Choroid plexus epithelial cell (primary cell): ENCODE results near the gene PKP1.
A peak's percentile ranks its signal among the peaks of the same experiment; 100 is the strongest.

Experiments used
- DNase-seq: peaks from one replicate; pipeline ENCODE4 v3.0.0-alpha.2; 2010; ENCODE audit warnings: low read depth
- H3K4me3 ChIP-seq: 2 replicates; pipeline ENCODE4 v1.5.1; 2011; ENCODE audit warnings: low read depth, mild to moderate bottlenecking, control low read depth, low read length, moderate library complexity
- TF ChIP-seq, protein P1 (sequence below): conservative IDR thresholded peaks from 2 replicates; pipeline ENCODE4 v1.5.1; 2011; ENCODE audit warnings: low read depth, mild to moderate bottlenecking, control low read depth, inconsistent platforms, low read length, moderate library complexity

PKP1 gene

DNA sequence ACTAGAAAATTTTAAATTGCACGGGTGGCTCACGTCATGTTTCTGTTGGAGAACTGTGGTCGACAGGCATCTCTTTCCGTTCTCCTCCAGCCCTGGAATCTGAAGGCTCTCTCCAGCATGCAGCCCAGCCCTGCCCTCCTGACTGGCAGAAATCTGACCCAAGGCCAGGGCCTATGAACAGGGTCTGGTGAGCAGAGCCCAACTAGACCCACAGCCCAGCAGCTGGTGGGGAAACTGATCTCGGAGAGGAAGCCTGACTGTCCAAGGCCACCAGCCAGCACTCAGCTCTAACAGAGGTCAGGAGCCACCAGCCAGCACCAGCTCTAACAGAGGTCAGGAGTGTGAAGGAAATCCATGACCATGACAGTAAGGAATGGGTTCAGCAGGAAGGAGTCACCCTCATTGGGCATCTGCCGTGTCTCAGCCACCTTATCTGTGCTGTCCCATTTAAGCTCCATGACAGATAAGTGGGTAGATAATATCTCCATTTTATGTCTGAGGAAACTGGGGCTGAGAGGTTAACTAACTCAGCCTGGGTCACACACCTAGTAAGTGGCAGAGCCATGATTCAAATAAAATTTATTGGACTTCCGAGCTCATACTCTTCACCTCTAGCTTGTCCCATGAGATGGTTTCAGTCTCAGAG, 20.2 kb upstream of the PKP1 start:
- TF ChIP-seq, protein P1, sequence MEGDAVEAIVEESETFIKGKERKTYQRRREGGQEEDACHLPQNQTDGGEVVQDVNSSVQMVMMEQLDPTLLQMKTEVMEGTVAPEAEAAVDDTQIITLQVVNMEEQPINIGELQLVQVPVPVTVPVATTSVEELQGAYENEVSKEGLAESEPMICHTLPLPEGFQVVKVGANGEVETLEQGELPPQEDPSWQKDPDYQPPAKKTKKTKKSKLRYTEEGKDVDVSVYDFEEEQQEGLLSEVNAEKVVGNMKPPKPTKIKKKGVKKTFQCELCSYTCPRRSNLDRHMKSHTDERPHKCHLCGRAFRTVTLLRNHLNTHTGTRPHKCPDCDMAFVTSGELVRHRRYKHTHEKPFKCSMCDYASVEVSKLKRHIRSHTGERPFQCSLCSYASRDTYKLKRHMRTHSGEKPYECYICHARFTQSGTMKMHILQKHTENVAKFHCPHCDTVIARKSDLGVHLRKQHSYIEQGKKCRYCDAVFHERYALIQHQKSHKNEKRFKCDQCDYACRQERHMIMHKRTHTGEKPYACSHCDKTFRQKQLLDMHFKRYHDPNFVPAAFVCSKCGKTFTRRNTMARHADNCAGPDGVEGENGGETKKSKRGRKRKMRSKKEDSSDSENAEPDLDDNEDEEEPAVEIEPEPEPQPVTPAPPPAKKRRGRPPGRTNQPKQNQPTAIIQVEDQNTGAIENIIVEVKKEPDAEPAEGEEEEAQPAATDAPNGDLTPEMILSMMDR = no peak
- DNase-seq = no peak
- H3K4me3 ChIP-seq = no peak overlapping the region

DNA sequence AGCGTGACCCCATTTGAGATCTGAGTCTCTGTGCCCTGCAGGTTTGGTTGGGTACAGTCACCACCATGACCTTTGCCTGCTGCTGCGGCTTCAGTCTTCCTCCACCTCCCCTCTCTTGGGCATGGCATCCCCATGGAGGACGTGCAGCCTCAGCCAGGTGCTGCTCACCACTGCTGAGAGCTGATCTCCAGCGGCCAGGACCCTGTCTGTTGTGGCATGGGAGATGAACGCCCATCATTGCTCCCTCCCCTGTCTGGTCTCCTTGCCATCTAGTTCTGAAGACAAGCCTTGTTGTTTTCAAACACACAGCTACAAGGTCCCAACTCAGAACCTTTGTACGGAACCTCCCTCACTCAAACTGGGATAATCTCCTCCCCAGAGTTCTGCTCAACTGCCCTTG, 19.2 kb upstream of the PKP1 start:
- no peak overlapping the region for H3K4me3 ChIP-seq
- TF ChIP-seq, protein P1 = no peak
- DNase-seq = no peak

DNA sequence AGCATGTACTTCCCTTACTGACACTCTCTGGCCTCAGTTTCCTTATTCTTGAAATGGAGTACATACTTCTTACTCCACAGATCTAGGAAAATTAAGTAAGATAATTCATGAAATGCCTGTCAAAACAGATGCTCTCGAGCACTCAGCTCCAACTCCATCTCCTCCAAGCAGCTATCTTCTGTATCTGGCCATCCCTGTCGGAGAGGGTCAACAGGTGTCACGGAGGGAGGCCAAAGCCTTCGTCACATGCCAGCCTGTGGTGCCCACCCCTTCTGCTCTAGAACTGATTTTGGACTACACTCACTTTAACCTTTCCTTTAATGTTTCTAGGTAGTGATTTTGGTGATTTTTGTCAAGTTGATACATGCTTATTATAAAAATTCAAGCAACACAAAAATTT, 18.8 kb upstream of the PKP1 start:
- DNase-seq = no peak
- TF ChIP-seq, protein P1 = no peak
- no peak overlapping the region for H3K4me3 ChIP-seq

DNA sequence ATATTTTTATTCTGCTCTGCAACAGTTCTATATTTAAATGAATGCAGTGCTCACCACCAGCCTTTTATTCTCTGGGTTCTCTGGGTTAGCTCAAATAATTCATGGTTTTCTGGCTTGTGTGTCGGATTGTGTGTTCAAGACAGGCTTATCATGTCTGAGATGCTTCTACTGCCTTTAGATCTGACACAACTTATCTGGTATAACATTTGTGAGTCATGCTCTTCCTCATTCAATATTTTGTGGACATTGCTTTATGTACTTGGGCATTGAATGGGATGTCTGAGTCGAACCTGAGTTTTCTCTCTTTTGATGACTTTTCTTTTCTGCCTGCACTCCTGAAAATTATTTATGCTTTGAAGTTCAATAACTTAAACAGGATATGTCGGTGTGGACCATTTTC, 17.6 kb upstream of the PKP1 start:
- H3K4me3 ChIP-seq = no peak overlapping the region
- TF ChIP-seq, protein P1 = no peak
- peak; percentile 8 for DNase-seq

DNA sequence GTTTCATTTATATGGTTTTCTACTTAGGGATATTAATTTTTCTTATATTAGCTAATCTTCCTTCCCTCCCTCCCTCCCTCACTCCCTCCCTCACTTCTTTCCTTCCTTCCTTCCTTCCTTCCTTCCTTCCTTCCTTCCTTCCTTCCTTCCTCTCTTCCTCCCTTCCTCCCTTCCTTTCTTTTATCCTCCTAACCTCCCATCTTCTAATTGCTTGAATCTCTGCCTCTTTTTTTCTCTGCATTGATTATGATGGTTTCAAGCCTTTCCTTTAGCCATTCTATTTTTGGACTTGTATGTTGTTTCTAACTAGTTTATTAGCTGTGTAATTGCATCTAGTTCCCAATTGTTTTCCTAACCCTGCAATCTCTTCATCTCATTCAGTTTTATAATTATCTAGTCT, 17.0 kb upstream of the PKP1 start:
- TF ChIP-seq, protein P1 = no peak
- DNase-seq = no peak

DNA sequence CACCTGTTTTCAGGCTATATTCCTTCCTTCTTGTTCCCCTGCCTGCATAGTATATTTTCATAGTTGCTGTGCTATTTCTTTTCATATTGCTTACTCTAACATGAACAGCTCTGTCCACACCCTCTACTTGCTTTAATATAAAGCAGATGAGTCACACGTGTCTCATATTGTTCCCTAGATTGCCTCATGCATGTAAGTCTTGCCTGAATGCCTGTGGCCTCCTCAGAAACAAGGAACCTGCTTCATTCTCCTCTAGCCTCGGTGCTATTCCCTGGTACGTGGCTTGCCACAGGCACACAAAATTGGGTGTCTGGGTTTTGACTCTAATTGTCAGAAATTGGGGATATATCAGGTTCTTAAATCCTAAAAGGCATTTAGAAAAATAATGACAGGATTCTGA, 16.5 kb upstream of the PKP1 start:
- TF ChIP-seq, protein P1 = no peak
- DNase-seq = peak; percentile 83
- no peak overlapping the region for H3K4me3 ChIP-seq

More for the DNA sequence above, 17.0 kb upstream of the PKP1 start:
- H3K4me3 ChIP-seq = no peak overlapping the region
